Right hindlimb (tissue), 1 donor: ENCODE measurements around the gene SALL1.

Source experiments
- DNase-seq: peaks from one replicate; pipeline ENCODE4 v3.0.0-alpha.2; 2018

SALL1 gene

GRCh38 chr16:51150888-51151320, at the start of gene SALL1:
Gene SALL1, minus strand, starts transcription at chr16:51151270. Its CDS starts 29 bp downstream, at chr16:51151241.
- DNase-seq, result peak; percentile 30

GRCh38 chr16:51200793-51201192, 49.7 kb upstream of the SALL1 start:
- no peak for DNase-seq

- no peak for DNase-seq
Observed at GRCh38 chr16:51197953-51198748, 47.1 kb upstream of the SALL1 start.

GRCh38 chr16:51193879-51194278, 42.8 kb upstream of the SALL1 start:
- no peak for DNase-seq

GRCh38 chr16:51184702-51185433, 33.8 kb upstream of the SALL1 start:
- no peak for DNase-seq

GRCh38 chr16:51181503-51181811, 30.4 kb upstream of the SALL1 start:
- no peak for DNase-seq

- no peak for DNase-seq
Observed at GRCh38 chr16:51180719-51181502, 29.8 kb upstream of the SALL1 start.

GRCh38 chr16:51175081-51175480, 24.0 kb upstream of the SALL1 start:
- no peak for DNase-seq

GRCh38 chr16:51172368-51172767, 21.3 kb upstream of the SALL1 start:
- DNase-seq, result no peak

GRCh38 chr16:51168755-51169154, 17.7 kb upstream of the SALL1 start:
- no peak for DNase-seq

- no peak for DNase-seq
Observed at GRCh38 chr16:51167170-51167895, 16.3 kb upstream of the SALL1 start.

- DNase-seq, result no peak
Observed at GRCh38 chr16:51166541-51166940, 15.5 kb upstream of the SALL1 start.

- no peak for DNase-seq
Observed at GRCh38 chr16:51166091-51166490, 15.0 kb upstream of the SALL1 start.

GRCh38 chr16:51165043-51165442, 14.0 kb upstream of the SALL1 start:
- DNase-seq, result no peak

GRCh38 chr16:51164574-51164973, 13.5 kb upstream of the SALL1 start:
- no peak for DNase-seq

GRCh38 chr16:51163894-51164566, 13.0 kb upstream of the SALL1 start:
- no peak for DNase-seq

- no peak for DNase-seq
Observed at GRCh38 chr16:51163366-51163765, 12.3 kb upstream of the SALL1 start.

GRCh38 chr16:51161440-51162195, 10.5 kb upstream of the SALL1 start:
- DNase-seq, result no peak

GRCh38 chr16:51159865-51160264, 8.8 kb upstream of the SALL1 start:
- no peak for DNase-seq

- no peak for DNase-seq
Observed at GRCh38 chr16:51159296-51159695, 8.2 kb upstream of the SALL1 start.

GRCh38 chr16:51157698-51158097, 6.6 kb upstream of the SALL1 start:
- DNase-seq, result no peak

- no peak for DNase-seq
Observed at GRCh38 chr16:51156807-51157200, 5.7 kb upstream of the SALL1 start.
